ENCODE data around the gene PAX3. TPM values are rescaled to one million over a fixed set of nuclear protein-coding genes. Genes with fewer than 3 reads are reported as not detected.

PAX3 gene
- polyA plus RNA-seq, 4 donors = 0.06 TPM; not detected in 3

DNA sequence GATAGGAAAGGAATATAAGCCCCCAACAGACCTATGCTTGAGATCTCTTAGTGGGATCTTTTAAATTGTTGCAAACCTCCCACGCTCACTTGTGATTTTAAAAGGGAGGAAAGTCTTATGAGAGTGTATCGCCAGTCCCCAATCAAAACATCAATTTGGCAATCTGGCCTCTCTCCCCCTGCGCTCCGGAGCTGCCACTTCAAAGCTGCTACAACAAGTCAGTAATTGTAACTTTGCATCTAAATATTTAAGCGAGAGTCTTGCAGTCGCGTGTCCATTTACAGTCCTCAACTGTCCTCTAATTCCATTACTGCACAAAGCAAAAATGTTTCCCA, 8.4 kb downstream of the PAX3 start:
- no peak overlapping the region for H3K4me3 ChIP-seq (ENCODE audit: low read depth in 1 of 3, low read length in 3 of 3)
- H3K9me3 ChIP-seq (ENCODE audit: control insufficient read depth in 2 of 2, insufficient read depth in 1 of 2, low read depth in 1 of 2, low read length in 1 of 2) = peaks cover 0 to 4% of the 10 kb centered on the region in 2 donors
- peaks cover 5 to 83% (median 46%) of the 10 kb centered on the region in 3 donors for H3K27me3 ChIP-seq (ENCODE audit: control insufficient read depth in 3 of 3, insufficient read depth in 3 of 3, low read length in 3 of 3)
- DNase-seq (no peak), FAIRE-seq (no peak)
- H3K36me3 ChIP-seq (ENCODE audit: control insufficient read depth in 3 of 3, insufficient read depth in 2 of 3, low read depth in 1 of 3, low read length in 3 of 3) = no peaks in the 10 kb centered on the region
- H3K4me1 ChIP-seq (ENCODE audit: control insufficient read depth in 3 of 3, insufficient read depth in 2 of 3, low read depth in 1 of 3, low read length in 2 of 3) = no peaks in the 10 kb centered on the region
- H3K27ac ChIP-seq (ENCODE audit: low read depth in 1 of 3, low read length in 2 of 3) = no peak overlapping the region
- 12 to 16% (median 14%) methylated on average over 7 of the region's 7 CpGs for WGBS, 3 donors

DNA sequence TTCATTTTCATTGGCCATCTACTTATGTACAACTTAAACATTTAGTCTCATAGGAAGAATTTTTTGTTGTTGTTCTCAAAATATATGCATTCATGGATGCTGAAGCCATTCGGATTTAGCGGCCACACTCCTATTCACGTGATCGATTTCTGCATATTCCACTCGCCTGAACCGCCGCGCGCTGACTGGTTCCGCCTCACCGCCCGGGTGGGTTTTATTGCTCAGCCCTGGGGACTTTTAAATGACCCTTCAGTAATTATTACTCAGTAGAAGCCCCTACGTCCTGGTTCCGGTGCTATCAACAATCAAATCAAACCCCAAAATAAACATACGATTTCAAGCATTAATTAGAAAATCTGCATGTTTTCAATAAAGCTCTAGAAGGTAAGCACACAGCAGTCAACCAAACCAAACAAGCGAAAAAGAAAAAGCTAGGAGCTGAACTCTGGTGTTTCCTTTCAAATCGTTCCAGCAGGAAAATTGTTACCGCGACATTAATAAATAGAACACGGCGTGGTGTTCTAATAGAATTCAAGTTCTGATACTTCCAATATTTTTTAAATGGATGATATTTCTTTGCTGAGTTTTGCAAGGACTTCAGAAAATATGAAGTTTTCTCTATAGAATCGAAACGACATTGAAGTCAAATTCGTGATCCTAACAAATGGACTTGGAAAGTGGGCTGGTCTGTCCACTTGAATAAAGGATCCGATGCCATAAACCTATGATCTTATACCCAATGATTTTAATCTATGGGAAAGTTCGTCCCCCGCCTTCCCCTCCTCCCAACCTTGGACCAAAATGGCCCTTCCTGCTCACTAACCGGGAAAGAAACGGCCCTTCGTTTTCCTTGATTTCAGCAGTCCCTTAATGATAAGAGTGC, 9.3 kb downstream of the PAX3 start:
- FAIRE-seq (no peak), DNase-seq (no peak)
- Histone ChIP-seq H3K27ac (ENCODE audit: low read depth in 1 of 3, low read length in 2 of 3) (no peak overlapping the region), H3K4me3 (ENCODE audit: low read depth in 1 of 3, low read length in 3 of 3) (no peak overlapping the region), H3K27me3 (ENCODE audit: control insufficient read depth in 3 of 3, insufficient read depth in 3 of 3, low read length in 3 of 3) (peaks cover 5 to 82% (median 41%) of the 10 kb centered on the region in 3 donors), H3K36me3 (ENCODE audit: control insufficient read depth in 3 of 3, insufficient read depth in 2 of 3, low read depth in 1 of 3, low read length in 3 of 3) (no peaks in the 10 kb centered on the region), H3K9me3 (ENCODE audit: control insufficient read depth in 2 of 2, insufficient read depth in 1 of 2, low read depth in 1 of 2, low read length in 1 of 2) (peaks cover 0 to 4% of the 10 kb centered on the region in 2 donors), H3K4me1 (ENCODE audit: control insufficient read depth in 3 of 3, insufficient read depth in 2 of 3, low read depth in 1 of 3, low read length in 2 of 3) (no peaks in the 10 kb centered on the region)
- 12 to 24% (median 21%) methylated on average over 30 of the region's 30 CpGs for WGBS, 3 donors

DNA sequence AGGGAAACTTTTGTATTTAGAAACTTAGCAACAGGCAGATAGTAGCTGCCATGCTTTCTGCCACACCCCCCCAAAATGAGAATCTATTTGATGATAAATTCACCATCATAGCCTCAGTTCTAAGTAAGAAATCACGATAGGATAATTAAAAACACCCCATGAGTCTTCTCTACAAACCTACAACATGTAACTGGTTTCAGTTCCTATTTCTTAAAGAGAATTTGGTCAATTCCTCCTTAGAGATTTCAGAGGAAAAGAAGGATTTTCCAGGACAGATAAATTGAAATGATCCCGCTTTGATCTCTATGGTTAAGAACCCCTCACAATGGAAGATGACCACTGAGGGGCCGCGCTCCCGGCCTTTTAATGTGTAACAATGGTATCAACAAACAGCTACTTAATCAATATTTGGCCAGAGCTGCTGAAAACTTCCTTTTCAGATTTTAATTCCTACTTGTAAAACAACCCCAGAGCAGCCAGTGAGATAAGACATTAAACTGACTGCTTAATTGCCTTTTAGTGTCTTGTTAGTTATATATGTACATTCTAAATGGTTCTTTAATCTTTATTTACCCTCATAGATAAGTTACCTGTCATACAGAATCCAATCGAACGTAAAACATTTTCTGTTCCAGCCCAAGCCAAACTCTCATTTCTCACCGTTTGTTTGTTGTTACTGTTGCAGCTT, 10.1 kb downstream of the PAX3 start:
- Histone ChIP-seq H3K36me3 (ENCODE audit: control insufficient read depth in 3 of 3, insufficient read depth in 2 of 3, low read depth in 1 of 3, low read length in 3 of 3) (no peaks in the 10 kb centered on the region), H3K4me1 (ENCODE audit: control insufficient read depth in 3 of 3, insufficient read depth in 2 of 3, low read depth in 1 of 3, low read length in 2 of 3) (no peaks in the 10 kb centered on the region), H3K27ac (ENCODE audit: low read depth in 1 of 3, low read length in 2 of 3) (no peak overlapping the region), H3K4me3 (ENCODE audit: low read depth in 1 of 3, low read length in 3 of 3) (no peak overlapping the region), H3K9me3 (ENCODE audit: control insufficient read depth in 2 of 2, insufficient read depth in 1 of 2, low read depth in 1 of 2, low read length in 1 of 2) (no peaks in the 10 kb centered on the region), H3K27me3 (ENCODE audit: control insufficient read depth in 3 of 3, insufficient read depth in 3 of 3, low read length in 3 of 3) (peaks cover 5 to 79% (median 35%) of the 10 kb centered on the region in 3 donors)
- FAIRE-seq (no peak), DNase-seq (no peak)
- 4 to 13% (median 10%) methylated on average over 8 of the region's 8 CpGs for WGBS, 3 donors

DNA sequence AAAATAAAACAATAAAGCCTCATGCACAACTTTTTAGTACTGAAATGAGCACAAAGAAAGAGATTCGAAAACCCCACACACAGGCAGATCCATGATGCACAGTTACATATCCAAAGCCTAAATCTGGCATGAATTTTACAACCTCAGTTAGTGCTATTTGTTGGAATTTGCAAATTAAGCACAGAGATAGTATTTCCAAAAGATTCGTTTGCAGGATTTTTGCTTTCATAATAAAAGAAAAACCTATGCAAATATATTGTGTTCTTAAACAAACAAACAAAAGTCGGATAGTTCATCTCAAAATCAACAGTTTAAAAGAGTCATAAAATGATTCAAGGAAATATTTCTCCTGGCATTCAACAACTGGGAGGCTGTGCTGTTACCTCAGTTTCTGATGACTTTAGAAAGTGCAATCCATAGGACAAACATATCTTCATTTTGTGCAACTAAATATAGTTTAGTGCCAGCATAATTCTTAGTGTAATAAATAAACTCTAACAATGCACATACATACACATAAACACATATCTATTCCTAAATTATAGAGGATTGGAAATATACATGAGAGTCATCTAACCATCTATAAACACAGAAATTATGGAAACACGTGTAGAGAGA, 10.8 kb downstream of the PAX3 start:
- DNase-seq (no peak), FAIRE-seq (no peak)
- Histone ChIP-seq H3K4me1 (ENCODE audit: control insufficient read depth in 3 of 3, insufficient read depth in 2 of 3, low read depth in 1 of 3, low read length in 2 of 3) (no peaks in the 10 kb centered on the region), H3K36me3 (ENCODE audit: control insufficient read depth in 3 of 3, insufficient read depth in 2 of 3, low read depth in 1 of 3, low read length in 3 of 3) (no peaks in the 10 kb centered on the region), H3K27ac (ENCODE audit: low read depth in 1 of 3, low read length in 2 of 3) (no peak overlapping the region), H3K27me3 (ENCODE audit: control insufficient read depth in 3 of 3, insufficient read depth in 3 of 3, low read length in 3 of 3) (peaks cover 5 to 78% (median 32%) of the 10 kb centered on the region in 3 donors), H3K9me3 (ENCODE audit: control insufficient read depth in 2 of 2, insufficient read depth in 1 of 2, low read depth in 1 of 2, low read length in 1 of 2) (no peaks in the 10 kb centered on the region), H3K4me3 (ENCODE audit: low read depth in 1 of 3, low read length in 3 of 3) (no peak overlapping the region)
- WGBS, 3 donors = 15 to 21% (median 20%) methylated on average over 4 of the region's 4 CpGs

DNA sequence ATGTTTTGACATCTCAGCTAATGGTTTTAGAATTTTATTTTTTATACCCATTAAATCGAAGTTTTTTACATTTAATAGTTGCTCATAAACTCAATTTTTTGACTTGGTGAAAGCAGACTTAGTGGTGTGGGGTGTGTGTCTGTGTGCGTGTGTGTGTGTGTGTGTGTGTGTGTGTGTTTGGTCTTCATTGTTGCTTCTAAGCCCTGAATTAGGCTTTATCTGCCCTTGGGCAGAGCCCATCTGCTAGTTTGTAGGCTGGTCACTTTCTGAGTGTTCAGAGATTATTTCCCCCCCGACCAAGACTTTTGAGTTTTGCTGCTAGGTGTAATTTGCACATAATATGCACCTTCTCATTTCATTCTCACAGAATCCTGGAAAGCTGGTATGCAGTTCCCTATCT, 14.3 kb downstream of the PAX3 start:
- Histone ChIP-seq H3K9me3 (ENCODE audit: control insufficient read depth in 2 of 2, insufficient read depth in 1 of 2, low read depth in 1 of 2, low read length in 1 of 2) (no peaks in the 10 kb centered on the region), H3K4me3 (ENCODE audit: low read depth in 1 of 3, low read length in 3 of 3) (no peak overlapping the region), H3K27ac (ENCODE audit: low read depth in 1 of 3, low read length in 2 of 3) (no peak overlapping the region), H3K4me1 (ENCODE audit: control insufficient read depth in 3 of 3, insufficient read depth in 2 of 3, low read depth in 1 of 3, low read length in 2 of 3) (no peaks in the 10 kb centered on the region), H3K36me3 (ENCODE audit: control insufficient read depth in 3 of 3, insufficient read depth in 2 of 3, low read depth in 1 of 3, low read length in 3 of 3) (no peaks in the 10 kb centered on the region), H3K27me3 (ENCODE audit: control insufficient read depth in 3 of 3, insufficient read depth in 3 of 3, low read length in 3 of 3) (peaks cover 0 to 58% (median 10%) of the 10 kb centered on the region in 3 donors)
- WGBS, 3 donors = 21 to 47% (median 32%) methylated on average over 3 of the region's 3 CpGs
- DNase-seq = no peak
- no peak for FAIRE-seq

DNA sequence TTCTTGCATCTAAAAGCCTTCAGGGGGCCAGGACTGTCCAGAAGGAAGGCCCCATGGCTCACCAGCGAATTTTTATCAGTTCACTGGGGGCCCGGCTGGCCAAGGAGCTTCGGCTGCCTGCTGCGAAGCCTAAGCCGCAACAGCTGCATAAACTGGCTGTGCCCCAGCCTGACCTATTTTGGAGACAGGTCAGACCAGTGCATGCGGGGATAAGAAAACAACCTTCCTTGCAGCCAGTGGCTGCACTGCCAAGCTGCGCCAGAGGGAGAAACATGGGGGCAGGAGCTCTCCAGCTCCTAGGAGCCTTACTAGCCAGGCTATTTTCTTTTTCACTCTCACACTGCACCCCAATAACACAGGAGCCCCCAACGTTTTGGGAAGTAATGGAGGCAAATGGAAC, 15.2 kb downstream of the PAX3 start:
- Histone ChIP-seq H3K27me3 (ENCODE audit: control insufficient read depth in 3 of 3, insufficient read depth in 3 of 3, low read length in 3 of 3) (peaks cover 0 to 49% (median 8%) of the 10 kb centered on the region in 3 donors), H3K4me3 (ENCODE audit: low read depth in 1 of 3, low read length in 3 of 3) (no peak overlapping the region)

DNA sequence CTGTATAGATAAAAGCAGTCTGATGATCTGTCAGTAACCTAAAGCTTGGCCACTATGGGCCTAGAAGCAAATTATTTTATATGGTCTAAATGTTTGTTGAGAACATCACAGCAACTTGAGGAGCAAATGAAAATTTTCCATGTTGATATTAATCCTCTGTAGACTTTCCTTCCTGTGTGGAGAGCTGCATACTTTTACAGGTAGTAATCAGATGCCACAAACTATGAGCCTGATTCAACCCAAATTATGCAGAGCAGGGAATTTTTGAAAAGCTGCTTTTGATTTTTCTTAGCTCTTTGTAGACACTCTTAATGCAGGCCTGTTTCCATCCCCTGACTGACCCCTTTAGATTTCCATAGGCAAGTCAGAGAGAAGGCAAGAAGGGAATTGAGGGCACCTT, 17.3 kb downstream of the PAX3 start:
- Histone ChIP-seq H3K4me1 (ENCODE audit: control insufficient read depth in 3 of 3, insufficient read depth in 2 of 3, low read depth in 1 of 3, low read length in 2 of 3) (no peaks in the 10 kb centered on the region), H3K4me3 (ENCODE audit: low read depth in 1 of 3, low read length in 3 of 3) (no peak overlapping the region), H3K27ac (ENCODE audit: low read depth in 1 of 3, low read length in 2 of 3) (no peak overlapping the region), H3K36me3 (ENCODE audit: control insufficient read depth in 3 of 3, insufficient read depth in 2 of 3, low read depth in 1 of 3, low read length in 3 of 3) (no peaks in the 10 kb centered on the region), H3K27me3 (ENCODE audit: control insufficient read depth in 3 of 3, insufficient read depth in 3 of 3, low read length in 3 of 3) (peaks cover 0 to 47% (median 11%) of the 10 kb centered on the region in 3 donors), H3K9me3 (ENCODE audit: control insufficient read depth in 2 of 2, insufficient read depth in 1 of 2, low read depth in 1 of 2, low read length in 1 of 2) (no peaks in the 10 kb centered on the region)
- FAIRE-seq (no peak), DNase-seq (no peak)

More for the DNA sequence above, 15.2 kb downstream of the PAX3 start:
- H3K27ac ChIP-seq (ENCODE audit: low read depth in 1 of 3, low read length in 2 of 3) = no peak overlapping the region
- DNase-seq = no peak
- no peaks in the 10 kb centered on the region for H3K36me3 ChIP-seq (ENCODE audit: control insufficient read depth in 3 of 3, insufficient read depth in 2 of 3, low read depth in 1 of 3, low read length in 3 of 3)
- H3K4me1 ChIP-seq (ENCODE audit: control insufficient read depth in 3 of 3, insufficient read depth in 2 of 3, low read depth in 1 of 3, low read length in 2 of 3) = no peaks in the 10 kb centered on the region
- H3K9me3 ChIP-seq (ENCODE audit: control insufficient read depth in 2 of 2, insufficient read depth in 1 of 2, low read depth in 1 of 2, low read length in 1 of 2) = no peaks in the 10 kb centered on the region
- WGBS, 3 donors = 13 to 33% (median 24%) methylated on average over 8 of the region's 8 CpGs
- FAIRE-seq = no peak

DNA sequence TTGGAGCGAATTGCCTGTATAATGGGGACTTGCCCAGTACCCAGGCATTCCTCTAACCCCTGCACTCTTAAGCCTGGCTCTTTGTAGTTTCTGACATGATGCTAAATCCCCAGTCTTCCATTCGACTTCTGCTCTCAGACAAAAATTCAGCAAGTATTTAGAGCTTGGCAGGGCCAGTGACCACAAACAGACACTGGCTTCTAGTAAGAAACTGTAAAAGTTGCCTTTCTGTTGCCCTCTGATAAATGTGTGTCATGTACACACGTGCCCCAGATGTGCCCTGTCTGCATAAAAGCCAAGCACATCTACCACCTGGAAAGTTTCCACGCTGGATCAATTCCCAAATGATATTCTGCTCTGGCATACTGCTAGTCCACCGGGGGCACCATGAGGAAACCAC, 18.0 kb downstream of the PAX3 start:
- 43 to 67% (median 51%) methylated on average over 5 of the region's 5 CpGs for WGBS, 3 donors
- H3K36me3 ChIP-seq (ENCODE audit: control insufficient read depth in 3 of 3, insufficient read depth in 2 of 3, low read depth in 1 of 3, low read length in 3 of 3) = no peaks in the 10 kb centered on the region
- no peak overlapping the region for H3K4me3 ChIP-seq (ENCODE audit: low read depth in 1 of 3, low read length in 3 of 3)
- FAIRE-seq (no peak), DNase-seq (no peak)
- H3K27me3 ChIP-seq (ENCODE audit: control insufficient read depth in 3 of 3, insufficient read depth in 3 of 3, low read length in 3 of 3) = peaks cover 0 to 48% (median 11%) of the 10 kb centered on the region in 3 donors
- no peaks in the 10 kb centered on the region for H3K4me1 ChIP-seq (ENCODE audit: control insufficient read depth in 3 of 3, insufficient read depth in 2 of 3, low read depth in 1 of 3, low read length in 2 of 3)
- H3K27ac ChIP-seq (ENCODE audit: low read depth in 1 of 3, low read length in 2 of 3) = no peak overlapping the region
- H3K9me3 ChIP-seq (ENCODE audit: control insufficient read depth in 2 of 2, insufficient read depth in 1 of 2, low read depth in 1 of 2, low read length in 1 of 2) = no peaks in the 10 kb centered on the region
